Mesenchymal stem cell (in vitro differentiated cells and primary cell): ENCODE measurements around the gene POLR2L.
A peak's percentile ranks its signal among the peaks of the same experiment; 100 is the strongest.

Source experiments
- DNase-seq: peaks from one replicate; pipeline ENCODE4 v3.0.0-alpha.2; 2013
- H2AFZ ChIP-seq: one replicate; pipeline ENCODE4 v1.6.1; 2013; ENCODE audit warnings: low read depth, mild to moderate bottlenecking, control low read depth, inconsistent platforms, low read length, moderate library complexity
- H2AK5ac ChIP-seq: 2 replicates; pipeline ENCODE4 v1.6.1; 2013; ENCODE audit warnings: low read length, moderate library complexity, mild to moderate bottlenecking, inconsistent platforms; ENCODE audit not compliant: severe bottlenecking
- H2BK120ac ChIP-seq: one replicate; pipeline ENCODE4 v1.6.1; 2013; ENCODE audit warnings: low read depth, mild to moderate bottlenecking, inconsistent platforms, low read length, moderate library complexity
- H2BK12ac ChIP-seq, 2 experiments: one replicate each; pipeline ENCODE4 v1.6.1; 2013; ENCODE audit warnings: inconsistent platforms in 2 of 2, low read length in 2 of 2, mild to moderate bottlenecking in 2 of 2, moderate library complexity in 2 of 2, control low read depth in 1 of 2
- H2BK15ac ChIP-seq: one replicate; pipeline ENCODE4 v1.6.1; 2013; ENCODE audit warnings: mild to moderate bottlenecking, low read depth, inconsistent platforms; ENCODE audit not compliant: poor library complexity, severe bottlenecking
- H2BK5ac ChIP-seq: 2 replicates; pipeline ENCODE4 v1.6.1; 2013; ENCODE audit warnings: low read depth, mild to moderate bottlenecking, low read length, control low read depth, inconsistent platforms; ENCODE audit not compliant: poor library complexity, severe bottlenecking
- H3K14ac ChIP-seq, 2 experiments: one replicate each; pipeline ENCODE4 v1.6.1; 2013; ENCODE audit warnings: inconsistent platforms in 2 of 2, low read length in 2 of 2, control low read depth in 1 of 2, mild to moderate bottlenecking in 1 of 2, moderate library complexity in 1 of 2
- H3K18ac ChIP-seq, 2 experiments: one replicate each; pipeline ENCODE4 v1.6.1; 2013; ENCODE audit warnings: inconsistent platforms in 2 of 2, low read length in 2 of 2, control low read depth in 1 of 2, low read depth in 1 of 2, mild to moderate bottlenecking in 1 of 2
- H3K23ac ChIP-seq, 2 experiments: one replicate each; pipeline ENCODE4 v1.6.1; 2013; ENCODE audit warnings: inconsistent platforms in 2 of 2, low read length in 2 of 2, mild to moderate bottlenecking in 2 of 2, moderate library complexity in 2 of 2, control low read depth in 1 of 2
- H3K27ac ChIP-seq: 2 replicates; pipeline ENCODE4 v1.5.1; 2013; ENCODE audit warnings: mild to moderate bottlenecking, moderate library complexity, low read length, control low read depth, inconsistent platforms; ENCODE audit not compliant: poor library complexity, severe bottlenecking
- H3K27me3 ChIP-seq, 2 experiments: 2 replicates each; pipeline versions ENCODE4 v1.6.1 to v1.7.0; 2013; ENCODE audit warnings: low read length in 2 of 2, mild to moderate bottlenecking in 2 of 2, moderate library complexity in 2 of 2, control low read depth in 1 of 2, inconsistent platforms in 1 of 2; ENCODE audit not compliant: control insufficient read depth in 1 of 2, insufficient read depth in 1 of 2
- H3K36me3 ChIP-seq, 2 experiments: 2 replicates each; pipeline versions ENCODE4 v1.6.1 to v1.7.0; 2013; ENCODE audit warnings: low read length in 2 of 2, control low read depth in 1 of 2, inconsistent platforms in 1 of 2, low read depth in 1 of 2, mild to moderate bottlenecking in 1 of 2; ENCODE audit not compliant: insufficient read depth in 2 of 2, control insufficient read depth in 1 of 2
- H3K4ac ChIP-seq, 2 experiments: one replicate each; pipeline ENCODE4 v1.6.1; 2013; ENCODE audit warnings: inconsistent platforms in 2 of 2, low read length in 2 of 2, mild to moderate bottlenecking in 2 of 2, moderate library complexity in 2 of 2, control low read depth in 1 of 2, low read depth in 1 of 2
- H3K4me1 ChIP-seq: 2 replicates; pipeline ENCODE4 v1.6.1; 2013; ENCODE audit warnings: low read depth, low read length, control low read depth; ENCODE audit not compliant: control insufficient read depth, insufficient read depth
- H3K4me2 ChIP-seq: 2 replicates; pipeline ENCODE4 v1.6.1; 2013; ENCODE audit warnings: low read length, mild to moderate bottlenecking, inconsistent platforms; ENCODE audit not compliant: poor library complexity, severe bottlenecking
- H3K4me3 ChIP-seq, 2 experiments: 2 replicates each; pipeline versions ENCODE4 v1.5.1 to v1.7.0; 2013; ENCODE audit warnings: low read length in 2 of 2, mild to moderate bottlenecking in 2 of 2, control low read depth in 1 of 2, low read depth in 1 of 2; ENCODE audit not compliant: insufficient read depth in 1 of 2
- H3K79me1 ChIP-seq: replicated peaks from 2 replicates; pipeline ENCODE4 v1.6.1; 2013; ENCODE audit warnings: mild to moderate bottlenecking, control low read depth, low read length, inconsistent platforms; ENCODE audit not compliant: poor library complexity, severe bottlenecking
- H3K9ac ChIP-seq: 2 replicates; pipeline ENCODE4 v1.7.0; 2013; ENCODE audit warnings: mild to moderate bottlenecking, low read length, moderate library complexity
- H3K9me3 ChIP-seq: 2 replicates; pipeline ENCODE4 v1.7.0; 2013; ENCODE audit warnings: mild to moderate bottlenecking, low read length; ENCODE audit not compliant: control insufficient read depth
- H4K8ac ChIP-seq: one replicate; pipeline ENCODE4 v1.6.1; 2013; ENCODE audit warnings: inconsistent platforms, mild to moderate bottlenecking, low read length, moderate library complexity
- H4K91ac ChIP-seq: one replicate; pipeline ENCODE4 v1.6.1; 2013; ENCODE audit warnings: mild to moderate bottlenecking, low read length, inconsistent platforms
- WGBS: methylation state at CpG from one replicate; pipeline ENCODE4 v1.1.7; 2013; ENCODE audit warnings: mixed read lengths; 5-methylcytosine and 5-hydroxymethylcytosine counted together

POLR2L gene

DNA sequence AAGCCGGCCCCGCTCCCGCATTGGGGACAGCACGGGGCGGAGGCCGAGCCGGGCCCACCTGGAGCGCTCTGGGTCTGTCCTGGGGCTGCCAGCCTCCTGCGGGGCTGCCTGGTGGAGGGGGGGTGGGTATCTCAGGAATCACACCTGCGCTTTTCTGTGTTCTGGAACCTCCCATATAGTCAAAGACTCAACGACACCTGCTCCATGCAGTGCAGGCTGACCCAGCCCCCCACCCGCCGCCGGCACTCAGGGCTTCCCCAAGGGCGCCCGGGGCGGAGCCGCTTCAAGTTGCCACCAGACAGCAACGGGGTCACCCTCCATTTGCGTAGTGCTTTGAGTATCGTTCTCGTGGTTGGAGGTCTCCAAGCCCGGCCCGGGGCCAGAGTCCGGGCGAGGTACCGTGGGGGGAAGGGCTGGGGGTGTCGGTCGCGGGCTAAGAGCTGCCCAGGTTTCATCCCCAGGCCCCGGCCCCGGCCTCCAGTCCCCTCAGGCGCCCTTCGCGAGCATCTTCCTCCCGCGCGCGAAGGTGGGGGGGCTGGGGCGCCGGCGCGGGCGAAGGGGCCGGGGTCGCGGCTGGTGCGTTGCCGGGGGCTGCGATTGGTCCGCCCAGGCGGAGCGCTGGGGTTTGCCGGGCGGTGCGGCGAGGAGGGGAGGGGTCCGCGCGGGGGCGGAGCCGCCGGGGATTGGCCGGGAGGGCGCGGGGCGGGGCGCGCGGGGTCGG lies 6.9 kb upstream of the POLR2L start:
- Histone ChIP-seq H3K9me3 (no peaks in the 10 kb centered on the region), H3K4me1 (peaks cover 77% of the 10 kb centered on the region), H2AK5ac (no peak overlapping the region), H3K79me1 (peaks cover 28% of the 10 kb centered on the region), H2BK5ac (no peak overlapping the region), H2BK15ac (peak overlapping the region; percentile 30), H4K91ac (no peak overlapping the region), H3K27ac (no peak overlapping the region), H2BK120ac (no peak overlapping the region), H3K9ac (no peak overlapping the region), H3K18ac (peak overlapping the region in 1 of 2 experiments; percentile 51), H3K23ac (no peak overlapping the region), H3K4me2 (peak overlapping the region; percentile 89), H4K8ac (no peak overlapping the region), H3K4me3 (peak overlapping the region; percentile 41 to 64), H3K36me3 (peaks cover 0 to 19% of the 10 kb centered on the region in 2 experiments), H3K4ac (peak overlapping the region in 1 of 2 experiments; percentile 63), H2BK12ac (peak overlapping the region in 1 of 2 experiments; percentile 84), H3K14ac (no peak overlapping the region), H2AFZ (no peak overlapping the region), H3K27me3 (no peaks in the 10 kb centered on the region)
- peak; percentile 25 for DNase-seq
- 5% methylated on average over 32 of the region's 71 CpGs for WGBS

DNA sequence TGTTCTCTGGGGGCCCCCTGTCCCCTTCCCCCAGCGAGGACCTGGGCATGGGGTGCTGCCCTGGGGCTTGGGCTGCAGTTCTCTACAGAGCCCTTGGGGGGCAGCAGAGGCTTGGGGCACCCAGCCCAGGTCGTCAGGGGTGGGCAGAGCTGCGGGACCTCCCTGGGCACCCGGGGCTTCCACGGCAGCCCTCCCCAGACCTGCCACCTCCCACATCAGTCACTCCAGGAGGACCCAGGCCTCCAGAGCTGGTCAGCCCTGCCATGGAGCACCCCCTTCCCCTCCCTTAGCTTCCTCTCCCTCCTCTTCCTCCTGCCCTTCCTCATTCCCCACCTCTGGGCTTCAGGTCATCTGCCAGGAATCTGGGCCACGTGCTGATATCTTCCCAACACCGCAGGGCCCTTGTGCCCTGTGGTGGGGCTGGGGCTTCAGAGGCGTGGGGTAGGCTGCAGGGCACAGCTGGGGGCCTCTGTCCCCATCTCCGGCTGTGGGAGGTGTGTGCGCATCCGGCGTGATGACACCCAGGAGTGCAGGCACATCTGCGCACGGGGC lies 6.1 kb upstream of the POLR2L start:
- Histone ChIP-seq H2AK5ac (no peak overlapping the region), H2BK5ac (no peak overlapping the region), H4K8ac (no peak overlapping the region), H3K4me1 (peaks cover 80% of the 10 kb centered on the region), H3K4me2 (peak overlapping the region; percentile 89), H2BK120ac (no peak overlapping the region), H3K23ac (peak overlapping the region in 1 of 2 experiments; percentile 23), H3K36me3 (peaks cover 0 to 11% of the 10 kb centered on the region in 2 experiments), H3K27ac (no peak overlapping the region), H3K79me1 (peaks cover 26% of the 10 kb centered on the region), H3K4ac (no peak overlapping the region), H3K27me3 (no peaks in the 10 kb centered on the region), H3K14ac (no peak overlapping the region), H2BK12ac (peak overlapping the region in 1 of 2 experiments; percentile 51), H2BK15ac (no peak overlapping the region), H2AFZ (no peak overlapping the region), H3K9ac (peak overlapping the region; percentile 15), H3K9me3 (no peaks in the 10 kb centered on the region), H4K91ac (peak overlapping the region; percentile 9), H3K18ac (peak overlapping the region in 1 of 2 experiments; percentile 6), H3K4me3 (no peak overlapping the region)
- WGBS: 42% methylated on average over 14 of the region's 14 CpGs
- peak; percentile 50 for DNase-seq

DNA sequence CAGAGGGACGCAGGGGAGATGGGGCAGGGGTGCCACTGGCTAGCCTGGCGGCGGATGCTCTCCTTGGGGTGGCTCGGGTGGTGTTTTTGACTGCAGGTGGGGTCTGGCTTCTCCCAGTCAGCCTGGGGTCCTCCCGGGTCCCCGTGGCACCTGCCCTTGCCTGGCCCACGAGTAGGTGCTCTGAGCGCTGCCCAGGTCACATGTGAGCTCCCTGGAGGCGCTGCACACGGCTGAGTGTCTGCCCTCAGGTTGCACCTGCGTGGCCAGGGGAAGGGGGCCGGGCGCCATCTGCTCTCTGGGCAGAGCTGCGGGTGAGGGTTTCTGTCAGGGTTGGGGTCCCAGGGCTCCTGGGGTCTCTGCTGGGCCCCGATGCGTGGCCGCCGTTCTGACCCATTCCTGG lies 5.5 kb upstream of the POLR2L start:
- Histone ChIP-seq H3K27ac (no peak overlapping the region), H3K27me3 (no peaks in the 10 kb centered on the region), H3K79me1 (peaks cover 22% of the 10 kb centered on the region), H3K4me1 (peaks cover 78% of the 10 kb centered on the region), H3K4me3 (no peak overlapping the region), H3K14ac (no peak overlapping the region), H2BK15ac (peak overlapping the region; percentile 53), H4K8ac (no peak overlapping the region), H3K18ac (no peak overlapping the region), H3K4me2 (no peak overlapping the region), H2BK5ac (no peak overlapping the region), H3K9ac (no peak overlapping the region), H3K23ac (no peak overlapping the region), H3K9me3 (no peaks in the 10 kb centered on the region), H2AFZ (no peak overlapping the region), H2BK120ac (no peak overlapping the region), H2BK12ac (peak overlapping the region; percentile 18 to 47), H3K4ac (no peak overlapping the region), H2AK5ac (peak overlapping the region; percentile 40), H4K91ac (peak overlapping the region; percentile 11), H3K36me3 (peaks cover 0 to 6% of the 10 kb centered on the region in 2 experiments)
- WGBS: 89% methylated on average over 18 of the region's 18 CpGs
- DNase-seq: no peak

DNA sequence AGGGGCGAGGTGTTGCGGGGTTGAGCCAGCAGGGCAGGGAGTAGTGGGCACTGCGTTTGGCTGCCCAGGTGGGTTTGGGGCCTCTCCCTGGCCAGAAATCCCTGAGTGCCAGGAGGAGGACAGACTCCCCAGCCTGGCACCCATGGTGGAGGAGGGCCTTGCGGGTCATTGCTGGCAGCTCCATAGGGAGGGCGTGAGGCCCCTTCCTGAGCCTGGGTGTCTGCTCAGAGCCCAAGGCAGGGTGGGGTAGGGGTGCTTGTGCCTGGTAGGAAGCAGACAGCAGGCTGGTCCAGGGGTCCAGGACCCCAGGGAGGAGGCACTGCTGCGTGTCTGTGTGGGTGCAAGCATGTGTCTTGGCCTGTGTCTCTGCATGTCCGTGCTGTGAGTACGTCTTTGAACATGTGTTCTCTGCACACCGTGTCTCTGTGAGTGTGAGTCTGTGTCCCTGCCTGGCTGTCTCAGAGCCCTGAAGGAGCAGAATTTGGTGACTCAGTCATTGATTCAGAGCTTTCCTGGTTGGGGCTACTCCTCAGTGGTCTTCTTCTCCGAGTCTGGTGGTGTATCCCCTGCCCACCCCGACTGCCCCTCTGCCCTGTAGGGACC lies 4.3 kb upstream of the POLR2L start:
- H2BK120ac ChIP-seq: peak overlapping the region; percentile 74
- no peaks in the 10 kb centered on the region for H3K27me3 ChIP-seq
- peak overlapping the region; percentile 3 for H3K4me2 ChIP-seq
- peak overlapping the region; percentile 50 to 84 for H3K18ac ChIP-seq
- peak overlapping the region; percentile 99 for H3K27ac ChIP-seq
- peak overlapping the region; percentile 85 for H2AK5ac ChIP-seq
- peaks cover 66% of the 10 kb centered on the region for H3K4me1 ChIP-seq
- H3K4me3 ChIP-seq: peak overlapping the region in 1 of 2 experiments; percentile 94
- H4K91ac ChIP-seq: peak overlapping the region; percentile 90
- peak overlapping the region in 1 of 2 experiments; percentile 100 for H2BK12ac ChIP-seq
- H3K9ac ChIP-seq: peak overlapping the region; percentile 96
- 83% methylated on average over 11 of the region's 11 CpGs for WGBS
- peak overlapping the region; percentile 37 to 85 for H3K4ac ChIP-seq
- peak; percentile 41 for DNase-seq
- H2BK5ac ChIP-seq: no peak overlapping the region
- no peak overlapping the region for H2AFZ ChIP-seq
- peaks cover 0 to 6% of the 10 kb centered on the region in 2 experiments for H3K36me3 ChIP-seq
- H4K8ac ChIP-seq: peak overlapping the region; percentile 10
- H3K14ac ChIP-seq: peak overlapping the region in 1 of 2 experiments; percentile 55
- H2BK15ac ChIP-seq: no peak overlapping the region
- H3K23ac ChIP-seq: peak overlapping the region in 1 of 2 experiments; percentile 40
- H3K79me1 ChIP-seq: peaks cover 17% of the 10 kb centered on the region
- H3K9me3 ChIP-seq: no peaks in the 10 kb centered on the region
